DND-41 (cell line): Measurements from ENCODE around the gene KIAA1328.

Experiments
- ATAC-seq: fragments of 200-7000 bp; cut with Tn5 transposase; 3 replicates; pipeline ENCODE4 v1.9.1; 2021; ENCODE audit warnings: low read depth; ENCODE audit not compliant: insufficient read depth
- DNase-seq: peaks from one replicate; pipeline ENCODE4 v3.0.0-alpha.2; 2020
- H2AFZ ChIP-seq: 2 replicates; pipeline ENCODE4 v1.6.0; 2012; ENCODE audit warnings: low read depth, low read length
- H3K27ac ChIP-seq: 2 replicates; pipeline ENCODE4 v1.5.1; 2012; ENCODE audit warnings: low read length, inconsistent platforms
- H3K27me3 ChIP-seq: fragments of 200-600 bp; sonication (generic); 2 replicates; pipeline ENCODE4 v1.6.0; 2012; ENCODE audit warnings: low read length, mild to moderate bottlenecking, inconsistent platforms; ENCODE audit not compliant: insufficient read depth, poor library complexity
- H3K36me3 ChIP-seq: 2 replicates; pipeline ENCODE4 v1.5.1; 2012; ENCODE audit warnings: low read length, inconsistent platforms; ENCODE audit not compliant: insufficient read depth
- H3K4me1 ChIP-seq: 2 replicates; pipeline ENCODE4 v1.5.1; 2012; ENCODE audit warnings: mild to moderate bottlenecking, low read length; ENCODE audit not compliant: insufficient read depth
- H3K4me2 ChIP-seq: 2 replicates; pipeline ENCODE4 v1.6.0; 2012; ENCODE audit warnings: mild to moderate bottlenecking, moderate library complexity, low read length, inconsistent platforms; ENCODE audit not compliant: insufficient read depth
- H3K4me3 ChIP-seq, 2 experiments: fragments of 200-600 bp in 1 of 2; shearing (Covaris generic) in 1 of 2; 2 replicates each; pipeline ENCODE4 v1.5.1; 2012 to 2016; ENCODE audit warnings: inconsistent platforms in 2 of 2, low read length in 2 of 2, mild to moderate bottlenecking in 2 of 2, low read depth in 1 of 2, moderate library complexity in 1 of 2
- H3K79me2 ChIP-seq: 2 replicates; pipeline ENCODE4 v1.6.0; 2012; ENCODE audit warnings: low read length, inconsistent platforms; ENCODE audit not compliant: insufficient read depth
- H3K9ac ChIP-seq: 2 replicates; pipeline ENCODE4 v1.6.0; 2012; ENCODE audit warnings: low read depth, mild to moderate bottlenecking, inconsistent platforms, low read length, moderate library complexity
- H3K9me3 ChIP-seq: 2 replicates; pipeline ENCODE4 v1.5.1; 2012; ENCODE audit warnings: low read length, moderate library complexity, mild to moderate bottlenecking, inconsistent platforms; ENCODE audit not compliant: insufficient read depth, severe bottlenecking
- H4K20me1 ChIP-seq: 2 replicates; pipeline ENCODE4 v1.6.0; 2012; ENCODE audit warnings: low read length; ENCODE audit not compliant: insufficient read depth
- CTCF ChIP-seq: IDR thresholded peaks from 2 replicates; pipeline ENCODE4 v1.5.1; 2012; ENCODE audit warnings: borderline replicate concordance, low read length, moderate library complexity, mild to moderate bottlenecking; ENCODE audit not compliant: poor library complexity, severe bottlenecking; ENCODE audit errors: extremely low read depth
- EZH2 ChIP-seq: IDR thresholded peaks from 3 replicates; pipeline ENCODE4 v1.6.1; 2012; ENCODE audit warnings: borderline replicate concordance, low read depth, mild to moderate bottlenecking, moderate library complexity, low read length, inconsistent platforms; ENCODE audit not compliant: severe bottlenecking

Gene KIAA1328

DNA sequence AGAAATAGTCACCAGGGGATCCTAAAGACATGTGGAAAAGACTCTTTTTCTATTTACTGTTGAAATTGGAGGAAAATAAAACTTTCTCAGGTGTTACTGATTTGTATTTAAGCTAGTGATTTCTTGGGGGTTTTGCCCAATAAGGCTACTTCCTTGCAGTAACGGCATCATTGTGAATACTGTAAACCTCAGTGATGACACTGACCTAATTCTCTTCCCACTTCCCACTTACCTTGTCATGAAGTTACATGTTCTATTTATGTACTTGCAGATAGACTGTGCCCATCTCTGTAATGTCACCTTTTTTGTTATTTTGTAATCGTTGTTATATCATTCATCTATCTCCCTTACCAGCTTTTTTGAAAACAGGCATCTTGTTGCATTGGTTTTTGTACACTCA lies 134.5 kb downstream of the KIAA1328 start:
- no peaks in the 10 kb centered on the region for H3K79me2 ChIP-seq
- no peaks in the 10 kb centered on the region for H3K27me3 ChIP-seq
- no peak for ATAC-seq
- H3K4me2 ChIP-seq: no peak overlapping the region
- H4K20me1 ChIP-seq: no peaks in the 10 kb centered on the region
- H3K9ac ChIP-seq: no peak overlapping the region
- TF ChIP-seq CTCF (no peak), EZH2 (no peak)
- no peak overlapping the region for H3K4me3 ChIP-seq
- DNase-seq: no peak
- H3K4me1 ChIP-seq: no peaks in the 10 kb centered on the region
- peaks cover 9% of the 10 kb centered on the region for H3K9me3 ChIP-seq
- no peak overlapping the region for H2AFZ ChIP-seq
- H3K36me3 ChIP-seq: peaks cover 4% of the 10 kb centered on the region; the same call in 1 of the 2 replicates
- H3K27ac ChIP-seq: no peak overlapping the region

- no peaks in the 10 kb centered on the region for H3K27me3 ChIP-seq
- H3K9ac ChIP-seq: no peak overlapping the region
Measured at GRCh38 chr18:36974686-36975085, 145.8 kb downstream of the KIAA1328 start.

GRCh38 chr18:36977121-36977520 lies 148.2 kb downstream of the KIAA1328 start:
- no peak for DNase-seq
- 0 out of 2 replicates have a peak, but pooled peaks cover 4% of the 10 kb centered on the region for H3K36me3 ChIP-seq
- H3K4me1 ChIP-seq: no peaks in the 10 kb centered on the region
- H3K27ac ChIP-seq: no peak overlapping the region
- no peaks in the 10 kb centered on the region for H4K20me1 ChIP-seq
- H2AFZ ChIP-seq: no peak overlapping the region
- H3K27me3 ChIP-seq: no peaks in the 10 kb centered on the region
- no peaks in the 10 kb centered on the region for H3K79me2 ChIP-seq
- H3K4me2 ChIP-seq: no peak overlapping the region
- H3K4me3 ChIP-seq: no peak overlapping the region
- no peaks in the 10 kb centered on the region for H3K9me3 ChIP-seq
- ATAC-seq: no peak
- no peak for TF ChIP-seq EZH2
- no peak for TF ChIP-seq CTCF
- H3K9ac ChIP-seq: no peak overlapping the region

More at GRCh38 chr18:36974686-36975085, 145.8 kb downstream of the KIAA1328 start:
- Histone ChIP-seq H3K9me3 (no peaks in the 10 kb centered on the region), H3K79me2 (no peaks in the 10 kb centered on the region), H2AFZ (no peak overlapping the region), H3K4me2 (no peak overlapping the region), H3K36me3 (0 out of 2 replicates have a peak, but pooled peaks cover 3% of the 10 kb centered on the region), H3K4me3 (no peak overlapping the region), H4K20me1 (no peaks in the 10 kb centered on the region), H3K27ac (no peak overlapping the region), H3K4me1 (no peaks in the 10 kb centered on the region)
- TF ChIP-seq CTCF (no peak), EZH2 (no peak)
- ATAC-seq (no peak), DNase-seq (no peak)

GRCh38 chr18:36993068-36993467 lies 164.1 kb downstream of the KIAA1328 start:
- Histone ChIP-seq H2AFZ (no peak overlapping the region), H3K27ac (no peak overlapping the region), H3K79me2 (no peaks in the 10 kb centered on the region), H3K27me3 (no peaks in the 10 kb centered on the region), H3K4me2 (no peak overlapping the region), H3K9me3 (peaks cover 3% of the 10 kb centered on the region), H3K9ac (no peak overlapping the region), H3K4me3 (no peak overlapping the region), H3K4me1 (no peaks in the 10 kb centered on the region), H4K20me1 (no peaks in the 10 kb centered on the region), H3K36me3 (peaks cover 4% of the 10 kb centered on the region; the same call in 1 of the 2 replicates)
- DNase-seq (no peak), ATAC-seq (no peak)
- TF ChIP-seq CTCF: no peak
- TF ChIP-seq EZH2: no peak
